ENCODE results near the gene GRIN2A.

GRIN2A gene

GRCh38 chr16:10154389-10154788, 27.8 kb downstream of the GRIN2A start:
- Histone ChIP-seq H3K9me2 (replicated peaks; ENCODE audit: insufficient read depth, low read length) (no peaks in the 10 kb centered on the region), H3K4me3 (ENCODE audit: low read length) (no peak overlapping the region), H3K79me2 (ENCODE audit: low read length) (no peaks in the 10 kb centered on the region), H3K9me3 (replicated peaks; ENCODE audit: insufficient read depth, low read length) (no peaks in the 10 kb centered on the region), H3F3A (ENCODE audit: insufficient read depth, low read length) (no peaks in the 10 kb centered on the region), H3K36me3 (replicated peaks; ENCODE audit: insufficient read depth, low read length) (no peaks in the 10 kb centered on the region), H3K27me3 (replicated peaks; ENCODE audit: insufficient read depth, low read length) (no peaks in the 10 kb centered on the region), H2AFZ (ENCODE audit: low read length) (no peak overlapping the region), H3K4me1 (ENCODE audit: low read length) (no peaks in the 10 kb centered on the region), H4K20me1 (ENCODE audit: insufficient read depth, low read length) (no peaks in the 10 kb centered on the region), H3K9ac (ENCODE audit: low read length) (no peak overlapping the region), H3K4me2 (ENCODE audit: low read depth, low read length) (no peak overlapping the region), H3K27ac (ENCODE audit: low read length) (no peak overlapping the region)
- DNase-seq: no peak
- TF ChIP-seq, protein P1, sequence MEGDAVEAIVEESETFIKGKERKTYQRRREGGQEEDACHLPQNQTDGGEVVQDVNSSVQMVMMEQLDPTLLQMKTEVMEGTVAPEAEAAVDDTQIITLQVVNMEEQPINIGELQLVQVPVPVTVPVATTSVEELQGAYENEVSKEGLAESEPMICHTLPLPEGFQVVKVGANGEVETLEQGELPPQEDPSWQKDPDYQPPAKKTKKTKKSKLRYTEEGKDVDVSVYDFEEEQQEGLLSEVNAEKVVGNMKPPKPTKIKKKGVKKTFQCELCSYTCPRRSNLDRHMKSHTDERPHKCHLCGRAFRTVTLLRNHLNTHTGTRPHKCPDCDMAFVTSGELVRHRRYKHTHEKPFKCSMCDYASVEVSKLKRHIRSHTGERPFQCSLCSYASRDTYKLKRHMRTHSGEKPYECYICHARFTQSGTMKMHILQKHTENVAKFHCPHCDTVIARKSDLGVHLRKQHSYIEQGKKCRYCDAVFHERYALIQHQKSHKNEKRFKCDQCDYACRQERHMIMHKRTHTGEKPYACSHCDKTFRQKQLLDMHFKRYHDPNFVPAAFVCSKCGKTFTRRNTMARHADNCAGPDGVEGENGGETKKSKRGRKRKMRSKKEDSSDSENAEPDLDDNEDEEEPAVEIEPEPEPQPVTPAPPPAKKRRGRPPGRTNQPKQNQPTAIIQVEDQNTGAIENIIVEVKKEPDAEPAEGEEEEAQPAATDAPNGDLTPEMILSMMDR (IDR thresholded peaks at IDR 0.05; ENCODE audit: low read length): no peak
- TF ChIP-seq EZH2 (optimal IDR thresholded peaks at IDR 0.05; ENCODE audit: low read depth, low read length) (no peak), EZH2phosphoT487 (IDR thresholded peaks at IDR 0.05; ENCODE audit: low read length) (no peak)

DNA sequence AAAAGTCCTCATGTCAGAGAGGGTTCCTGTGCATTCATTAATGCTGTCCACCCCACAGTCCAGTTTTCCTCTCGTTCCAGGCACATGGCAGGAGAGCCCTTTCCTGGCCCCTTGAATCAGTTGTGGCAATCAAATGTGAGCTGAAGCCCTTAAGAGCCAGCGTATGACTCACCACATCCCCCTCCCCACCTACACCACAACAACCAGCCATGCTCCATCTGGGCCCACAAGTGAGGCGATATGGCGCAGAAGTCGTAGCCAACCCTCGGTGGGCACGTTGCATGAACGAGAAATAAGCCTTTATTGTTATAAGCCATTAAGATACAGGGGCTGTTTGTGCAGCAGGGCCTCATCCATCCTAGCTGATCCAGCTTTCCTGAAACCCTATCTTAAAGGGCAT, 28.2 kb downstream of the GRIN2A start:
- Histone ChIP-seq H3K9me2 (replicated peaks; ENCODE audit: insufficient read depth, low read length) (no peaks in the 10 kb centered on the region), H3F3A (ENCODE audit: insufficient read depth, low read length) (no peaks in the 10 kb centered on the region), H3K4me3 (ENCODE audit: low read length) (no peak overlapping the region), H3K27ac (ENCODE audit: low read length) (no peak overlapping the region), H2AFZ (ENCODE audit: low read length) (no peak overlapping the region), H3K79me2 (ENCODE audit: low read length) (no peaks in the 10 kb centered on the region), H3K4me1 (ENCODE audit: low read length) (no peaks in the 10 kb centered on the region), H3K9me3 (replicated peaks; ENCODE audit: insufficient read depth, low read length) (no peaks in the 10 kb centered on the region), H3K9ac (ENCODE audit: low read length) (no peak overlapping the region), H3K36me3 (replicated peaks; ENCODE audit: insufficient read depth, low read length) (no peaks in the 10 kb centered on the region), H4K20me1 (ENCODE audit: insufficient read depth, low read length) (no peaks in the 10 kb centered on the region), H3K27me3 (replicated peaks; ENCODE audit: insufficient read depth, low read length) (no peaks in the 10 kb centered on the region), H3K4me2 (ENCODE audit: low read depth, low read length) (no peak overlapping the region)
- no peak for DNase-seq
- TF ChIP-seq EZH2phosphoT487 (IDR thresholded peaks at IDR 0.05; ENCODE audit: low read length): no peak
- TF ChIP-seq EZH2 (optimal IDR thresholded peaks at IDR 0.05; ENCODE audit: low read depth, low read length): no peak
- TF ChIP-seq, protein P1 (IDR thresholded peaks at IDR 0.05; ENCODE audit: low read length): no peak

DNA sequence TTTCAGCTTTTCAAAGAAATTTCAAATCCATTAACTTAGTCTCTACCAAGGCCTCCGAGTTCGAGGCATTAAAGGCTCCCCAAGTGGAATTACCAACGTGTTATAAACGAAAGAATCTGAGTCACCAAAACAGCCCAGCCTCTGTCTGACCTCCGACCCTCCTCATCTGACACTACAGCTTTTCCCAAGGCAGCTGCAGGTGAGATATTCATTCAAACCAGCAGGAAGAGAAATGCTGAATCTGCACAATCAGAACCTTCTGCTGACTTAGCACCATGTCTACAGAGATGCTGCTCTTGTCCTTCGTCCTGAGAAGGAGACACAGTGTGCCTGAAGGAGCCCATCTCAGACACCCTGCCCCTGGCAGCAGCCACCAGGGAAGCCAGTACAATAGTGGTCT, 30.5 kb downstream of the GRIN2A start:
- Histone ChIP-seq H3K27me3 (replicated peaks; ENCODE audit: insufficient read depth, low read length) (no peaks in the 10 kb centered on the region), H4K20me1 (ENCODE audit: insufficient read depth, low read length) (no peaks in the 10 kb centered on the region), H3K9me2 (replicated peaks; ENCODE audit: insufficient read depth, low read length) (no peaks in the 10 kb centered on the region), H3K27ac (ENCODE audit: low read length) (no peak overlapping the region), H3F3A (ENCODE audit: insufficient read depth, low read length) (no peaks in the 10 kb centered on the region), H3K4me2 (ENCODE audit: low read depth, low read length) (no peak overlapping the region), H3K79me2 (ENCODE audit: low read length) (no peaks in the 10 kb centered on the region), H2AFZ (ENCODE audit: low read length) (no peak overlapping the region), H3K4me1 (ENCODE audit: low read length) (no peaks in the 10 kb centered on the region), H3K9me3 (replicated peaks; ENCODE audit: insufficient read depth, low read length) (no peaks in the 10 kb centered on the region), H3K36me3 (replicated peaks; ENCODE audit: insufficient read depth, low read length) (no peaks in the 10 kb centered on the region), H3K9ac (ENCODE audit: low read length) (no peak overlapping the region), H3K4me3 (ENCODE audit: low read length) (no peak overlapping the region)
- DNase-seq: peak; percentile 69
- TF ChIP-seq EZH2phosphoT487 (IDR thresholded peaks at IDR 0.05; ENCODE audit: low read length) (no peak), EZH2 (optimal IDR thresholded peaks at IDR 0.05; ENCODE audit: low read depth, low read length) (no peak)
- TF ChIP-seq, protein P1 (IDR thresholded peaks at IDR 0.05; ENCODE audit: low read length): no peak
